GM12865 (cell line): Measurements from ENCODE around the gene PIM1.

ENCODE experiments used
- DNase-seq: peaks from one replicate; pipeline ENCODE4 v3.0.0; 2010; ENCODE audit warnings: low read depth
- H3K4me3 ChIP-seq: 2 replicates; pipeline ENCODE4 v1.5.1; 2011; ENCODE audit warnings: mild to moderate bottlenecking, low read depth, low read length, control low read depth
- CTCF ChIP-seq: IDR thresholded peaks from 2 replicates; pipeline ENCODE4 v1.5.1; 2011; ENCODE audit warnings: low read length, control low read depth, low read depth, inconsistent platforms; ENCODE audit not compliant: insufficient read depth; ENCODE audit errors: missing control alignments

PIM1 gene

GRCh38 chr6:37169496-37170272 lies at the start of gene PIM1:
TSS of gene PIM1 (plus strand) at chr6:37170152. CDS start at chr6:37170576, 424 bp downstream.
- TF ChIP-seq CTCF, result no peak
- peak; percentile 99 for DNase-seq
- peak within 1 kb of the TSS; percentile 92 for H3K4me3 ChIP-seq

- no peak overlapping the region for H3K4me3 ChIP-seq
- TF ChIP-seq CTCF, result no peak
- DNase-seq, result no peak
These were observed 48.4 kb upstream of the PIM1 start for GRCh38 chr6:37121556-37121955.

- H3K4me3 ChIP-seq, result no peak overlapping the region
- no peak for TF ChIP-seq CTCF
- no peak for DNase-seq
These were observed 47.1 kb upstream of the PIM1 start for GRCh38 chr6:37122861-37123260.

- no peak for DNase-seq
- no peak for TF ChIP-seq CTCF
- H3K4me3 ChIP-seq, result no peak overlapping the region
These were observed 45.8 kb upstream of the PIM1 start for GRCh38 chr6:37123957-37124729.

- H3K4me3 ChIP-seq, result no peak overlapping the region
- TF ChIP-seq CTCF, result no peak
- DNase-seq, result no peak
These were observed 44.0 kb upstream of the PIM1 start for GRCh38 chr6:37125774-37126492.

- no peak for TF ChIP-seq CTCF
- no peak overlapping the region for H3K4me3 ChIP-seq
These were observed 43.4 kb upstream of the PIM1 start for GRCh38 chr6:37126493-37126958.

More at GRCh38 chr6:37126493-37126958, 43.4 kb upstream of the PIM1 start:
- DNase-seq, result no peak
